ENCODE measurements around the gene BCL2L14.

- TF ChIP-seq CTCF (optimal IDR thresholded peaks at IDR 0.05 in 1 of 3, IDR thresholded peaks at IDR 0.05 in 1 of 3, conservative IDR thresholded peaks at IDR 0.05 in 1 of 3; ENCODE audit: extremely low read depth in 1 of 3, insufficient read depth in 2 of 3, low read length in 3 of 3), result no peak
- TF ChIP-seq EZH2 (IDR thresholded peaks at IDR 0.05; ENCODE audit: low read length), result no peak
Measured at GRCh38 chr12:12128670-12129069, 57.9 kb downstream of the BCL2L14 start.
